Natural killer cell (primary cell): ENCODE measurements around the gene MPEG1. TPM values are rescaled to one million over a fixed set of nuclear protein-coding genes. Genes with fewer than 3 reads are reported as not detected.

ENCODE experiments used
- ATAC-seq, 3 donors: fragments of 150-1000 bp in 2 of 3; fragments of 200-7000 bp in 1 of 3; cut with Tn5 transposase; 1 replicate in 1 of 3; 2 replicates in 2 of 3; pipeline ENCODE4 v1.10.0; 2021; ENCODE audit warnings: mild to moderate bottlenecking in 2 of 3, moderate library complexity in 2 of 3
- DNase-seq, 2 donors: peaks; one replicate each; pipeline versions ENCODE4 v3.0.0 to v3.0.0-alpha.2; 2013 to 2021; ENCODE audit warnings: mixed read lengths in 1 of 2
- H3K27ac ChIP-seq: one replicate; pipeline ENCODE4 v1.5.1; 2013; ENCODE audit warnings: mild to moderate bottlenecking, low read length
- H3K27me3 ChIP-seq: one replicate; pipeline ENCODE4 v1.6.1; 2013; ENCODE audit warnings: low read length; ENCODE audit not compliant: control insufficient read depth, insufficient read depth
- H3K36me3 ChIP-seq: one replicate; pipeline ENCODE4 v1.6.1; 2013; ENCODE audit warnings: low read length; ENCODE audit not compliant: control insufficient read depth, insufficient read depth
- H3K4me1 ChIP-seq: one replicate; pipeline ENCODE4 v1.6.1; 2013; ENCODE audit warnings: low read length; ENCODE audit not compliant: control insufficient read depth, insufficient read depth
- H3K4me3 ChIP-seq: one replicate; pipeline ENCODE4 v1.5.1; 2013; ENCODE audit warnings: low read length
- H3K9me3 ChIP-seq: one replicate; pipeline ENCODE4 v1.6.1; 2013; ENCODE audit warnings: low read length; ENCODE audit not compliant: control insufficient read depth, insufficient read depth
- H3K27ac Mint-ChIP-seq, 2 donors: one replicate each; pipeline ENCODE4 v1.8.0; 2022; ENCODE audit warnings: mild to moderate bottlenecking in 2 of 2, mixed read lengths in 2 of 2, moderate library complexity in 1 of 2
- H3K27me3 Mint-ChIP-seq, 2 donors: one replicate each; pipeline ENCODE4 v1.8.0; 2022; ENCODE audit warnings: low read depth in 2 of 2, mixed read lengths in 2 of 2
- H3K36me3 Mint-ChIP-seq: one replicate; pipeline ENCODE4 v1.8.0; 2022; ENCODE audit warnings: mixed read lengths
- H3K4me1 Mint-ChIP-seq, 2 donors: one replicate each; pipeline ENCODE4 v1.8.0; 2022; ENCODE audit warnings: mixed read lengths in 2 of 2
- H3K4me3 Mint-ChIP-seq: one replicate; pipeline ENCODE4 v1.8.0; 2022; ENCODE audit warnings: mild to moderate bottlenecking, moderate library complexity, mixed read lengths
- H3K9me3 Mint-ChIP-seq, 2 donors: one replicate each; pipeline ENCODE4 v1.8.0; 2022; ENCODE audit warnings: mixed read lengths in 2 of 2
- WGBS: methylation state at CpG from one replicate; pipeline ENCODE4 v1.1.7; 2013; ENCODE audit warnings: missing lambda C conversion rate; ENCODE audit not compliant: insufficient coverage; 5-methylcytosine and 5-hydroxymethylcytosine counted together
- intact Hi-C: fragments of 100-400 bp; cut with micrococcal nuclease; formaldehyde crosslinking; loops from one replicate; pipeline ENCODE4 v1.14.2; 2022
- total RNA-seq, 4 donors: library from RNA; stranded (reverse); fragments of 120-200 nt in 1 of 4; gene quantifications; one replicate each; pipeline versions ENCODE4 v1.2.3 to v1.2.4, GENCODE V29; 2013 to 2022
- TF ChIP-seq, protein P1 (sequence below): fragments of 200-600 bp; IDR thresholded peaks from one replicate; pipeline ENCODE4 v1.8.0; 2022; ENCODE audit warnings: antibody characterized with exemption

MPEG1 gene
- total RNA-seq, 3 donors from 2014 or later (not counting 1 experiment from before 2014, with no cell fraction given): 11.1 to 20.0 (median 19.6) TPM

- no peak overlapping the region for H3K27ac Mint-ChIP-seq
- H3K4me3 Mint-ChIP-seq: no peak overlapping the region
- TF ChIP-seq, protein P1, sequence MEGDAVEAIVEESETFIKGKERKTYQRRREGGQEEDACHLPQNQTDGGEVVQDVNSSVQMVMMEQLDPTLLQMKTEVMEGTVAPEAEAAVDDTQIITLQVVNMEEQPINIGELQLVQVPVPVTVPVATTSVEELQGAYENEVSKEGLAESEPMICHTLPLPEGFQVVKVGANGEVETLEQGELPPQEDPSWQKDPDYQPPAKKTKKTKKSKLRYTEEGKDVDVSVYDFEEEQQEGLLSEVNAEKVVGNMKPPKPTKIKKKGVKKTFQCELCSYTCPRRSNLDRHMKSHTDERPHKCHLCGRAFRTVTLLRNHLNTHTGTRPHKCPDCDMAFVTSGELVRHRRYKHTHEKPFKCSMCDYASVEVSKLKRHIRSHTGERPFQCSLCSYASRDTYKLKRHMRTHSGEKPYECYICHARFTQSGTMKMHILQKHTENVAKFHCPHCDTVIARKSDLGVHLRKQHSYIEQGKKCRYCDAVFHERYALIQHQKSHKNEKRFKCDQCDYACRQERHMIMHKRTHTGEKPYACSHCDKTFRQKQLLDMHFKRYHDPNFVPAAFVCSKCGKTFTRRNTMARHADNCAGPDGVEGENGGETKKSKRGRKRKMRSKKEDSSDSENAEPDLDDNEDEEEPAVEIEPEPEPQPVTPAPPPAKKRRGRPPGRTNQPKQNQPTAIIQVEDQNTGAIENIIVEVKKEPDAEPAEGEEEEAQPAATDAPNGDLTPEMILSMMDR: no peak
- no peaks in the 10 kb centered on the region for H3K36me3 Mint-ChIP-seq
- no peaks in the 10 kb centered on the region for H3K9me3 Mint-ChIP-seq
- DNase-seq (no peak), ATAC-seq (no peak)
- Histone ChIP-seq H3K9me3 (no peaks in the 10 kb centered on the region), H3K36me3 (no peaks in the 10 kb centered on the region), H3K4me1 (peaks cover 18% of the 10 kb centered on the region), H3K27ac (no peak overlapping the region), H3K27me3 (no peaks in the 10 kb centered on the region), H3K4me3 (no peak overlapping the region)
- H3K4me1 Mint-ChIP-seq: peaks cover 7 to 12% of the 10 kb centered on the region in 2 donors
- H3K27me3 Mint-ChIP-seq: peaks cover 0 to 10% of the 10 kb centered on the region in 2 donors
- intact Hi-C loops: no loop called here
- WGBS: 85% methylated on average over 7 of the region's 7 CpGs
These were observed 7.1 kb downstream of the MPEG1 start for GRCh38 chr11:59205648-59206047.

DNA sequence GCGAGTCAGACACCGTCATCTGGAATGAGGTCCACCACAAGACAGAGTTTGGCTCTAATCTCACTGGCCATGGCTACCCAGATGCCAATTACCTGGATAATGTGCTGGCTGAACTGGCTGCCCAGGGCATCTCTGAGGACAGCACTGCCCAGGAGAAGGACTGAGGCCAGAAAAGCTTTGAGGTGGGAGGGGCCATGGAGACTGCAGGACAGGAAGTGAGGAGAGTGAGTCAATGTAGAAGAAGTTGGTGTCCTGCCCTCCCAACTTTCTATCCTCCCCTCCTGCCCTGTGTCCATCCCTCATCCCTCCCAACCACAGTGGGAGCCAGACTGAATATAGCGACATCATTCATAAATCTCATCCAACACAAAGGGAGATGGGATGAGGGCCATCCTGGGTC lies 8.0 kb downstream of the MPEG1 start:
- ATAC-seq (no peak), DNase-seq (no peak)
- Mint-ChIP-seq H3K4me3 (no peak overlapping the region), H3K27ac (no peak overlapping the region), H3K9me3 (no peaks in the 10 kb centered on the region), H3K27me3 (peaks cover 0 to 10% of the 10 kb centered on the region in 2 donors), H3K4me1 (peaks cover 7 to 12% of the 10 kb centered on the region in 2 donors), H3K36me3 (no peaks in the 10 kb centered on the region)
- Histone ChIP-seq H3K9me3 (no peaks in the 10 kb centered on the region), H3K27me3 (no peaks in the 10 kb centered on the region), H3K4me3 (no peak overlapping the region), H3K4me1 (peaks cover 18% of the 10 kb centered on the region), H3K36me3 (no peaks in the 10 kb centered on the region), H3K27ac (no peak overlapping the region)
- TF ChIP-seq, protein P1: no peak
- intact Hi-C loops: no loop called here
- WGBS: 96% methylated on average over 2 of the region's 3 CpGs

- intact Hi-C loops: no loop called here
- DNase-seq (no peak), ATAC-seq (no peak)
- H3K9me3 Mint-ChIP-seq: no peaks in the 10 kb centered on the region
- H3K27ac Mint-ChIP-seq: no peak overlapping the region
- Histone ChIP-seq H3K36me3 (no peaks in the 10 kb centered on the region), H3K27me3 (no peaks in the 10 kb centered on the region), H3K4me3 (no peak overlapping the region), H3K27ac (no peak overlapping the region), H3K9me3 (no peaks in the 10 kb centered on the region), H3K4me1 (no peaks in the 10 kb centered on the region)
- H3K4me1 Mint-ChIP-seq: no peaks in the 10 kb centered on the region
- 90% methylated on average over 3 of the region's 3 CpGs for WGBS
- TF ChIP-seq, protein P1: no peak
- H3K36me3 Mint-ChIP-seq: no peaks in the 10 kb centered on the region
- no peak overlapping the region for H3K4me3 Mint-ChIP-seq
- H3K27me3 Mint-ChIP-seq: peaks cover 0 to 11% of the 10 kb centered on the region in 2 donors
These were observed 11.4 kb downstream of the MPEG1 start for GRCh38 chr11:59201353-59201752.

DNA sequence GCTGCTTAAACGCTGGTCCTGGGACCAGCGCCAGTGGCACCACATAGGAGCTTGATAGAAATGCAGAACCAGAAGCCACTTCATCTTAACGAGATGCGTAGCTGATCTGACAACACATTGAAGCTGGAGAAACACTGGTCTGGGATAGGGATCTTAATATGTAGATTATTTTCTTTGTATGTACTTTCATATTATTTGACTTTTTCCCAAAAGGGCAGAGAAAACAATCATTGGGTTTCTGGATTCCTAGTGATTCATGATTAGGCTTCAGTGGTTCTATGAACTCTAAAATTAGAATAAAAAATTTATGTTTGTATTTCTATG lies 12.3 kb downstream of the MPEG1 start:
- Mint-ChIP-seq H3K9me3 (no peaks in the 10 kb centered on the region), H3K4me3 (no peak overlapping the region), H3K27me3 (peaks cover 0 to 9% of the 10 kb centered on the region in 2 donors), H3K36me3 (no peaks in the 10 kb centered on the region), H3K4me1 (no peaks in the 10 kb centered on the region), H3K27ac (no peak overlapping the region)
- Histone ChIP-seq H3K27me3 (no peaks in the 10 kb centered on the region), H3K4me3 (no peak overlapping the region), H3K36me3 (no peaks in the 10 kb centered on the region), H3K4me1 (no peaks in the 10 kb centered on the region), H3K9me3 (no peaks in the 10 kb centered on the region), H3K27ac (no peak overlapping the region)
- intact Hi-C loops: no loop called here
- 48% methylated on average over 4 of the region's 4 CpGs for WGBS
- DNase-seq: no peak
- TF ChIP-seq, protein P1: no peak
- peak in 1 of 3 donors; percentile 15 for ATAC-seq
